HepG2 (cell line): ENCODE results near the gene FBLN5. TPM values are rescaled to one million over a fixed set of nuclear protein-coding genes. Genes with fewer than 3 reads are reported as not detected.

ENCODE experiments used
- ADNP ChIP-seq: sonication (generic); formaldehyde crosslinking; IDR thresholded peaks from 2 replicates; pipeline ENCODE4 v1.4.0; 2020; ENCODE audit warnings: missing genetic modification reagents
- HNRNPUL1 ChIP-seq: fragments of 200-400 bp; formaldehyde crosslinking; IDR thresholded peaks from 2 replicates; pipeline ENCODE4 v1.6.1; 2017; ENCODE audit warnings: low read depth, mild to moderate bottlenecking, low read length, moderate library complexity
- HOXA7 ChIP-seq: sonication (generic); formaldehyde crosslinking; IDR thresholded peaks from 2 replicates; pipeline ENCODE4 v1.8.1; 2022; ENCODE audit warnings: mild to moderate bottlenecking, missing genetic modification reagents, moderate library complexity
- MTERF4 ChIP-seq: sonication (generic); formaldehyde crosslinking; IDR thresholded peaks from 2 replicates; pipeline ENCODE4 v1.8.0; 2023; ENCODE audit warnings: mild to moderate bottlenecking, missing genetic modification reagents
- NFE2L2 ChIP-seq: fragments of 150-350 bp; IDR thresholded peaks from 2 replicates; pipeline ENCODE4 v1.6.1; 2014; ENCODE audit warnings: low read length
- RNF219 ChIP-seq: sonication (generic); formaldehyde crosslinking; IDR thresholded peaks from 2 replicates; pipeline ENCODE4 v1.5.0; 2020; ENCODE audit warnings: mild to moderate bottlenecking, missing genetic modification reagents
- SMAD1 ChIP-seq: sonication (generic); formaldehyde crosslinking; IDR thresholded peaks from 2 replicates; pipeline ENCODE4 v1.4.0; 2020; ENCODE audit warnings: missing genetic modification reagents, low read depth, mild to moderate bottlenecking, borderline replicate concordance
- SNAI1 ChIP-seq: sonication (generic); formaldehyde crosslinking; IDR thresholded peaks from 2 replicates; pipeline ENCODE4 v1.5.0; 2020; ENCODE audit warnings: mild to moderate bottlenecking, missing genetic modification reagents, borderline replicate concordance
- TERF1 ChIP-seq: sonication (generic); formaldehyde crosslinking; IDR thresholded peaks from 2 replicates; pipeline ENCODE4 v1.8.0; 2022; ENCODE audit warnings: mild to moderate bottlenecking, missing genetic modification reagents, moderate library complexity
- ZBTB8A ChIP-seq: sonication (generic); formaldehyde crosslinking; IDR thresholded peaks from 2 replicates; pipeline ENCODE4 v1.4.0; 2020; ENCODE audit warnings: mild to moderate bottlenecking, low read depth, missing genetic modification reagents, borderline replicate concordance
- ZMYM2 ChIP-seq: sonication (generic); formaldehyde crosslinking; IDR thresholded peaks from 2 replicates; pipeline ENCODE4 v1.8.0; 2022; ENCODE audit warnings: mild to moderate bottlenecking, missing genetic modification reagents
- ZNF224 ChIP-seq: sonication (generic); formaldehyde crosslinking; IDR thresholded peaks from 2 replicates; pipeline ENCODE4 v1.5.0; 2020; ENCODE audit warnings: mild to moderate bottlenecking, missing genetic modification reagents
- ZNF292 ChIP-seq: sonication (generic); formaldehyde crosslinking; IDR thresholded peaks from 2 replicates; pipeline ENCODE4 v1.8.1; 2022; ENCODE audit warnings: mild to moderate bottlenecking, low read depth, missing genetic modification reagents, borderline replicate concordance
- ZNF564 ChIP-seq: sonication (generic); formaldehyde crosslinking; IDR thresholded peaks from 2 replicates; pipeline ENCODE4 v1.8.1; 2023; ENCODE audit warnings: mild to moderate bottlenecking, missing genetic modification reagents
- ZNF773 ChIP-seq: sonication (generic); formaldehyde crosslinking; IDR thresholded peaks from 2 replicates; pipeline ENCODE4 v1.4.0; 2020; ENCODE audit warnings: missing genetic modification reagents, borderline replicate concordance
- ZSCAN30 ChIP-seq: sonication (generic); formaldehyde crosslinking; IDR thresholded peaks from 2 replicates; pipeline ENCODE4 v1.5.0; 2020; ENCODE audit warnings: mild to moderate bottlenecking, missing genetic modification reagents
- ZSCAN9 ChIP-seq: IDR thresholded peaks from 2 replicates; pipeline ENCODE4 v1.6.1; 2016; ENCODE audit warnings: borderline replicate concordance
- polyA plus RNA-seq, 8 experiments: library from polyadenylated mRNA; depleted of rRNA in 3 of 8; stranded (reverse) in 7 of 8; unstranded in 1 of 8; fragments of >200 nt; fragmentation: Illumina TruSeq in 4 of 8; extraction: Trizol in 4 of 8; gene quantifications; 2 replicates each; pipeline versions ENCODE4 v1.2.1 to v1.2.3, GENCODE V29; 2011 to 2016; ENCODE audit warnings: low read depth in 4 of 8, missing spikeins in 1 of 8, mixed read lengths in 1 of 8; ENCODE audit not compliant: insufficient read depth in 1 of 8
- total RNA-seq, 5 experiments: library from RNA; depleted of rRNA; stranded (reverse); fragments of >200 nt; fragmentation: Illumina TruSeq; extraction: Trizol; gene quantifications; 2 replicates each; pipeline ENCODE4 v1.2.3, GENCODE V29; 2016; ENCODE audit warnings: low read depth in 1 of 5
- TF ChIP-seq, protein P1 (sequence below): sonication (generic); formaldehyde crosslinking; IDR thresholded peaks from 2 replicates; pipeline ENCODE4 v1.4.0; 2020; ENCODE audit warnings: missing genetic modification reagents
- TF ChIP-seq, protein P2 (sequence below), 2 experiments: sonication (generic) in 1 of 2; formaldehyde crosslinking in 1 of 2; IDR thresholded peaks; 2 replicates each; pipeline versions ENCODE4 v1.5.1 to v1.6.1; 2011 to 2020; ENCODE audit warnings: borderline replicate concordance in 1 of 2, low read depth in 1 of 2, low read length in 1 of 2, mild to moderate bottlenecking in 1 of 2, missing genetic modification reagents in 1 of 2, moderate library complexity in 1 of 2
- TF ChIP-seq, protein P3 (sequence below): sonication (generic); formaldehyde crosslinking; IDR thresholded peaks from 2 replicates; pipeline ENCODE4 v1.5.0; 2020; ENCODE audit warnings: missing genetic modification reagents

Gene FBLN5
- total and polyA plus RNA-seq, 2 of the 13 experiments (the other 11 are each of a cell fraction or from before 2014, with no cell fraction given) = 0.38 to 0.77 TPM

GRCh38 chr14:91957876-91958313 is 10.4 kb upstream of the FBLN5 start (continued):
- TF ChIP-seq, protein P1, sequence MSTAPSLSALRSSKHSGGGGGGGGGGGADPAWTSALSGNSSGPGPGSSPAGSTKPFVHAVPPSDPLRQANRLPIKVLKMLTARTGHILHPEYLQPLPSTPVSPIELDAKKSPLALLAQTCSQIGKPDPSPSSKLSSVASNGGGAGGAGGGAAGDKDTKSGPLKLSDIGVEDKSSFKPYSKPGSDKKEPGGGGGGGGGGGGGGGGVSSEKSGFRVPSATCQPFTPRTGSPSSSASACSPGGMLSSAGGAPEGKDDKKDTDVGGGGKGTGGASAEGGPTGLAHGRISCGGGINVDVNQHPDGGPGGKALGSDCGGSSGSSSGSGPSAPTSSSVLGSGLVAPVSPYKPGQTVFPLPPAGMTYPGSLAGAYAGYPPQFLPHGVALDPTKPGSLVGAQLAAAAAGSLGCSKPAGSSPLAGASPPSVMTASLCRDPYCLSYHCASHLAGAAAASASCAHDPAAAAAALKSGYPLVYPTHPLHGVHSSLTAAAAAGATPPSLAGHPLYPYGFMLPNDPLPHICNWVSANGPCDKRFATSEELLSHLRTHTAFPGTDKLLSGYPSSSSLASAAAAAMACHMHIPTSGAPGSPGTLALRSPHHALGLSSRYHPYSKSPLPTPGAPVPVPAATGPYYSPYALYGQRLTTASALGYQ (CRISPR knock-in tag) = no peak
- TF ChIP-seq RNF219 (CRISPR knock-in tag) (no peak), ZBTB8A (CRISPR knock-in tag) (no peak), ZNF224 (CRISPR knock-in tag) (no peak), ZNF564 (CRISPR knock-in tag) (no peak), ZSCAN30 (no peak), MTERF4 (CRISPR knock-in tag) (no peak), SMAD1 (no peak), ADNP (peak; percentile 49; the same call in 1 of the 2 replicates), NFE2L2 (no peak), ZNF292 (CRISPR knock-in tag) (no peak), HOXA7 (no peak), ZNF773 (CRISPR knock-in tag) (no peak), ZMYM2 (peak; percentile 98), ZSCAN9 (CRISPR knock-in tag) (no peak), HNRNPUL1 (no peak), TERF1 (CRISPR knock-in tag) (no peak), SNAI1 (CRISPR knock-in tag) (no peak)
- TF ChIP-seq, protein P2, sequence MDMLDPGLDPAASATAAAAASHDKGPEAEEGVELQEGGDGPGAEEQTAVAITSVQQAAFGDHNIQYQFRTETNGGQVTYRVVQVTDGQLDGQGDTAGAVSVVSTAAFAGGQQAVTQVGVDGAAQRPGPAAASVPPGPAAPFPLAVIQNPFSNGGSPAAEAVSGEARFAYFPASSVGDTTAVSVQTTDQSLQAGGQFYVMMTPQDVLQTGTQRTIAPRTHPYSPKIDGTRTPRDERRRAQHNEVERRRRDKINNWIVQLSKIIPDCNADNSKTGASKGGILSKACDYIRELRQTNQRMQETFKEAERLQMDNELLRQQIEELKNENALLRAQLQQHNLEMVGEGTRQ (IDR thresholded peaks at IDR 0.05; ENCODE audit: low read depth, low read length) = peak; percentile 50
- TF ChIP-seq, protein P2 (CRISPR knock-in tag; IDR thresholded peaks at IDR 0.05; ENCODE audit: borderline replicate concordance) = peak; percentile 72; the same call in 1 of the 2 replicates
- TF ChIP-seq, protein P3, sequence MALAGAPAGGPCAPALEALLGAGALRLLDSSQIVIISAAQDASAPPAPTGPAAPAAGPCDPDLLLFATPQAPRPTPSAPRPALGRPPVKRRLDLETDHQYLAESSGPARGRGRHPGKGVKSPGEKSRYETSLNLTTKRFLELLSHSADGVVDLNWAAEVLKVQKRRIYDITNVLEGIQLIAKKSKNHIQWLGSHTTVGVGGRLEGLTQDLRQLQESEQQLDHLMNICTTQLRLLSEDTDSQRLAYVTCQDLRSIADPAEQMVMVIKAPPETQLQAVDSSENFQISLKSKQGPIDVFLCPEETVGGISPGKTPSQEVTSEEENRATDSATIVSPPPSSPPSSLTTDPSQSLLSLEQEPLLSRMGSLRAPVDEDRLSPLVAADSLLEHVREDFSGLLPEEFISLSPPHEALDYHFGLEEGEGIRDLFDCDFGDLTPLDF = no peak
